ENCODE results near the gene ARHGAP6.

DNA sequence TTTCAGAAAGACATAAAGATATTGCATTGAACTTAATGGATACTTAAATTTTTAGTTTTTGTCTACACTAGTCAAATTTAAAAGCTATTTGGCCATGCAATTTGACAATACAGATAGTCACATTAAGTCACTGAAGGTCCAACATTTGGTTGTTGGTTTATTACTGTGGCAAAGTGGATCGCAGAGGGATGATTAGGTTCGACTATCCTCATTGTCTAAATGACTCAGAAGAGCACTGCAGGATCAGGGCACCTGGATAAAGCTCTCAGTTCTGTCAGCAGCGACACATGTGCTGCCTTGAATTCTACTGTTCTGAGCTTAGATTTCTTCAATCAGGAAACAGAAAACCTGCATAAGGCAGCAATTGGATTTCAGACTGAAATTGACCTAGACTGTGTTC, 241.8 kb downstream of the ARHGAP6 start:
- TF ChIP-seq CTCF (IDR thresholded peaks at IDR 0.05; ENCODE audit: insufficient read depth, low read length) (no peak), POLR2AphosphoS5 (IDR thresholded peaks at IDR 0.05; ENCODE audit: low read depth) (no peak), SPI1 (IDR thresholded peaks at IDR 0.05; ENCODE audit: borderline replicate concordance, low read depth) (no peak), GABPA (IDR thresholded peaks at IDR 0.05; ENCODE audit: low read depth) (no peak)

All from HL-60 (cell line).